K562 (cell line): ENCODE measurements around the gene MEA1. TPM values are rescaled to one million over a fixed set of nuclear protein-coding genes. Genes with fewer than 3 reads are reported as not detected.

Source experiments
- HIVEP1 ChIP-seq: fragments of 250-450 bp; sonication (Bioruptor Pico); IDR thresholded peaks from 2 replicates; pipeline ENCODE4 v1.4.0; 2020; ENCODE audit warnings: mild to moderate bottlenecking
- MAFG ChIP-seq: fragments of 450-650 bp; conservative IDR thresholded peaks from 2 replicates; pipeline ENCODE4 v1.6.1; 2016; ENCODE audit warnings: missing genetic modification characterization, missing compliant biosample characterization
- PCBP2 ChIP-seq: fragments of 200-400 bp; formaldehyde crosslinking; IDR thresholded peaks from 2 replicates; pipeline ENCODE4 v1.6.1; 2018; ENCODE audit warnings: low read length, low read depth, mild to moderate bottlenecking, moderate library complexity; ENCODE audit not compliant: poor library complexity, severe bottlenecking
- XRCC5 ChIP-seq: fragments of 200-400 bp; formaldehyde crosslinking; IDR thresholded peaks from 2 replicates; pipeline ENCODE4 v1.6.1; 2017; ENCODE audit warnings: low read depth, mild to moderate bottlenecking, low read length
- ZFP1 ChIP-seq: fragments of 450-650 bp; formaldehyde crosslinking; IDR thresholded peaks from 2 replicates; pipeline ENCODE4 v1.4.0; 2020; ENCODE audit warnings: mild to moderate bottlenecking, mixed read lengths
- ZNF668 ChIP-seq: fragments of 250-450 bp; sonication (Bioruptor Pico); IDR thresholded peaks from 2 replicates; pipeline ENCODE4 v1.8.0; 2022; ENCODE audit warnings: mild to moderate bottlenecking, inconsistent platforms
- polyA plus RNA-seq, 8 experiments: library from polyadenylated mRNA; depleted of rRNA in 4 of 8; stranded (reverse) in 5 of 8; unstranded in 3 of 8; fragments of >200 nt; fragmentation: Nextera tagmentation in 2 of 8; fragmentation: Illumina TruSeq in 1 of 8; extraction: Ambion mirVana in 2 of 8; extraction: Trizol in 1 of 8; gene quantifications; 2 replicates each; pipeline versions ENCODE4 v1.2.1 to v1.2.3, GENCODE V29; 2011 to 2014; ENCODE audit warnings: inconsistent platforms in 1 of 8, missing spikeins in 1 of 8
- total RNA-seq, 7 experiments: library from RNA; depleted of rRNA in 6 of 7; stranded (reverse); fragments of >200 nt in 6 of 7; fragmentation: Illumina TruSeq in 2 of 7; extraction: Trizol in 2 of 7; gene quantifications; 2 replicates each; pipeline versions ENCODE4 v1.2.1 to v1.2.3, GENCODE V29; 2011 to 2021; ENCODE audit warnings: low replicate concordance in 1 of 7
- TF ChIP-seq, protein P1 (sequence below): sonication (generic); formaldehyde crosslinking; IDR thresholded peaks from 2 replicates; pipeline ENCODE4 v1.8.0; 2022; ENCODE audit warnings: missing genetic modification reagents, mild to moderate bottlenecking, moderate library complexity, borderline replicate concordance
- TF ChIP-seq, protein P2 (sequence below): fragments of 450-650 bp; formaldehyde crosslinking; conservative IDR thresholded peaks from 2 replicates; pipeline ENCODE4 v1.4.0; 2022; ENCODE audit warnings: mild to moderate bottlenecking, missing genetic modification characterization
- TF ChIP-seq, protein P3 (sequence below), 3 experiments: fragments of 200-800 bp in 1 of 3; fragments of 250-450 bp in 1 of 3; fragments of 450-650 bp in 1 of 3; sonication (Bioruptor Pico) in 1 of 3; sonication (Bioruptor generic) in 1 of 3; formaldehyde crosslinking in 1 of 3; IDR thresholded peaks; 2 replicates each; pipeline versions ENCODE4 v1.6.1 to v1.8.0; 2016 to 2022; ENCODE audit warnings: mild to moderate bottlenecking in 2 of 3, missing genetic modification characterization in 2 of 3, missing compliant biosample characterization in 1 of 3, moderate library complexity in 1 of 3
- TF ChIP-seq, protein P4 (sequence below): sonication (generic); formaldehyde crosslinking; IDR thresholded peaks from 2 replicates; pipeline ENCODE4 v1.4.0; 2020; ENCODE audit warnings: mild to moderate bottlenecking, missing genetic modification reagents
- TF ChIP-seq, protein P5 (sequence below), 3 experiments: fragments of 200-800 bp in 1 of 3; sonication (Bioruptor generic) in 1 of 3; sonication (generic) in 1 of 3; formaldehyde crosslinking in 1 of 3; IDR thresholded peaks; 2 replicates each; pipeline versions ENCODE4 v1.6.1 to v1.8.0; 2016 to 2022; ENCODE audit warnings: mild to moderate bottlenecking in 2 of 3, missing compliant biosample characterization in 2 of 3, missing genetic modification characterization in 2 of 3, missing genetic modification reagents in 1 of 3
- TF ChIP-seq, protein P6 (sequence below): fragments of 450-650 bp; IDR thresholded peaks from 2 replicates; pipeline ENCODE4 v1.6.1; 2018; ENCODE audit warnings: mild to moderate bottlenecking, low read depth; ENCODE audit not compliant: partially characterized antibody
- TF ChIP-seq, protein P7 (sequence below): sonication (generic); formaldehyde crosslinking; IDR thresholded peaks from 2 replicates; pipeline ENCODE4 v1.8.0; 2022; ENCODE audit warnings: missing genetic modification reagents, mild to moderate bottlenecking, borderline replicate concordance

MEA1 gene
- total and polyA plus RNA-seq, 9 of the 15 experiments (the other 6 are each of a cell fraction or from before 2014, with no cell fraction given) = 86.8 to 210 (median 152) TPM

DNA sequence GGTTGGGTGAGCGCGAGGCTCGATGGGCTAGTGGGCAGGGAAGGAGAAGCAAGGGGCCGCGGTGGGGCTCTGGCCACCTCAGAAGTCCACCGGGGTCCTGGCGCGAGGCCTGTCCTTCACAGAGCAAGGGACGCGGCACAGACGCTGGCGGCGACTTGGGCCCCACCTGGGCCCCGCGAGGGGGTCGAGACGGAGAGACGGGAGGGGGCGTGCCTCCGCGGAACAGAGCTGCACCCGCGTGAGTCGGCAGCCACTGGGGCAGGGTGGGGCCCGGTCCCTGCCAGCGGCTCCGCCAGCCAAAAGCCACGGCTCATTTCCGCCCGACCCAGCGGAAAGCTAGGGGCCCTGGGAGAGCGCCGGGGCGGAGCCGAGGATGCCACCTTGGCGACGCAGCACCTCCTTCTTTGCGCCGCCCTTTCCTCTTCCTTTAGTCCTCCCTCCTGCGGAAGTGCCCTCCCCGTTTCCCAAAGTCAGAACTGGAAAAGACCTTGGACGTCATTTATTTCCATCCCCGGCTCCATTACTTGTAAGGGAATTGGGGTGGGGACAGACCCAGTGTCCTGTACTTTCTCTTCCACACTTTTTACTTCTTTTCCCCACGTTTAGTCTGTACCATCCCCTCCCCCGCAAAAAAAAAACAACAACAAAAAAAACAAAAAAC is 39.9 kb upstream of the MEA1 start, which contains the start of gene CUL7 (continued):
- TF ChIP-seq, protein P1, sequence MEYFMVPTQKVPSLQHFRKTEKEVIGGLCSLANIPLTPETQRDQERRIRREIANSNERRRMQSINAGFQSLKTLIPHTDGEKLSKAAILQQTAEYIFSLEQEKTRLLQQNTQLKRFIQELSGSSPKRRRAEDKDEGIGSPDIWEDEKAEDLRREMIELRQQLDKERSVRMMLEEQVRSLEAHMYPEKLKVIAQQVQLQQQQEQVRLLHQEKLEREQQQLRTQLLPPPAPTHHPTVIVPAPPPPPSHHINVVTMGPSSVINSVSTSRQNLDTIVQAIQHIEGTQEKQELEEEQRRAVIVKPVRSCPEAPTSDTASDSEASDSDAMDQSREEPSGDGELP (CRISPR knock-in tag) = peak; percentile 80
- TF ChIP-seq, protein P2, sequence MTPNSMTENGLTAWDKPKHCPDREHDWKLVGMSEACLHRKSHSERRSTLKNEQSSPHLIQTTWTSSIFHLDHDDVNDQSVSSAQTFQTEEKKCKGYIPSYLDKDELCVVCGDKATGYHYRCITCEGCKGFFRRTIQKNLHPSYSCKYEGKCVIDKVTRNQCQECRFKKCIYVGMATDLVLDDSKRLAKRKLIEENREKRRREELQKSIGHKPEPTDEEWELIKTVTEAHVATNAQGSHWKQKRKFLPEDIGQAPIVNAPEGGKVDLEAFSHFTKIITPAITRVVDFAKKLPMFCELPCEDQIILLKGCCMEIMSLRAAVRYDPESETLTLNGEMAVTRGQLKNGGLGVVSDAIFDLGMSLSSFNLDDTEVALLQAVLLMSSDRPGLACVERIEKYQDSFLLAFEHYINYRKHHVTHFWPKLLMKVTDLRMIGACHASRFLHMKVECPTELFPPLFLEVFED = peak; percentile 98
- TF ChIP-seq XRCC5 = peak; percentile 82
- TF ChIP-seq, protein P3, sequence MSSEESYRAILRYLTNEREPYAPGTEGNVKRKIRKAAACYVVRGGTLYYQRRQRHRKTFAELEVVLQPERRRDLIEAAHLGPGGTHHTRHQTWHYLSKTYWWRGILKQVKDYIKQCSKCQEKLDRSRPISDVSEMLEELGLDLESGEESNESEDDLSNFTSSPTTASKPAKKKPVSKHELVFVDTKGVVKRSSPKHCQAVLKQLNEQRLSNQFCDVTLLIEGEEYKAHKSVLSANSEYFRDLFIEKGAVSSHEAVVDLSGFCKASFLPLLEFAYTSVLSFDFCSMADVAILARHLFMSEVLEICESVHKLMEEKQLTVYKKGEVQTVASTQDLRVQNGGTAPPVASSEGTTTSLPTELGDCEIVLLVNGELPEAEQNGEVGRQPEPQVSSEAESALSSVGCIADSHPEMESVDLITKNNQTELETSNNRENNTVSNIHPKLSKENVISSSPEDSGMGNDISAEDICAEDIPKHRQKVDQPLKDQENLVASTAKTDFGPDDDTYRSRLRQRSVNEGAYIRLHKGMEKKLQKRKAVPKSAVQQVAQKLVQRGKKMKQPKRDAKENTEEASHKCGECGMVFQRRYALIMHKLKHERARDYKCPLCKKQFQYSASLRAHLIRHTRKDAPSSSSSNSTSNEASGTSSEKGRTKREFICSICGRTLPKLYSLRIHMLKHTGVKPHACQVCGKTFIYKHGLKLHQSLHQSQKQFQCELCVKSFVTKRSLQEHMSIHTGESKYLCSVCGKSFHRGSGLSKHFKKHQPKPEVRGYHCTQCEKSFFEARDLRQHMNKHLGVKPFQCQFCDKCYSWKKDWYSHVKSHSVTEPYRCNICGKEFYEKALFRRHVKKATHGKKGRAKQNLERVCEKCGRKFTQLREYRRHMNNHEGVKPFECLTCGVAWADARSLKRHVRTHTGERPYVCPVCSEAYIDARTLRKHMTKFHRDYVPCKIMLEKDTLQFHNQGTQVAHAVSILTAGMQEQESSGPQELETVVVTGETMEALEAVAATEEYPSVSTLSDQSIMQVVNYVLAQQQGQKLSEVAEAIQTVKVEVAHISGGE (CRISPR knock-in tag; IDR thresholded peaks at IDR 0.05) = peak in 2 of 3 experiments; percentile 76 to 95; a peak in 5 of 6 replicates
- 0 out of 2 replicates have a peak, but pooled peaks have one; percentile 27 for TF ChIP-seq ZNF668 (CRISPR knock-in tag)
- TF ChIP-seq, protein P4, sequence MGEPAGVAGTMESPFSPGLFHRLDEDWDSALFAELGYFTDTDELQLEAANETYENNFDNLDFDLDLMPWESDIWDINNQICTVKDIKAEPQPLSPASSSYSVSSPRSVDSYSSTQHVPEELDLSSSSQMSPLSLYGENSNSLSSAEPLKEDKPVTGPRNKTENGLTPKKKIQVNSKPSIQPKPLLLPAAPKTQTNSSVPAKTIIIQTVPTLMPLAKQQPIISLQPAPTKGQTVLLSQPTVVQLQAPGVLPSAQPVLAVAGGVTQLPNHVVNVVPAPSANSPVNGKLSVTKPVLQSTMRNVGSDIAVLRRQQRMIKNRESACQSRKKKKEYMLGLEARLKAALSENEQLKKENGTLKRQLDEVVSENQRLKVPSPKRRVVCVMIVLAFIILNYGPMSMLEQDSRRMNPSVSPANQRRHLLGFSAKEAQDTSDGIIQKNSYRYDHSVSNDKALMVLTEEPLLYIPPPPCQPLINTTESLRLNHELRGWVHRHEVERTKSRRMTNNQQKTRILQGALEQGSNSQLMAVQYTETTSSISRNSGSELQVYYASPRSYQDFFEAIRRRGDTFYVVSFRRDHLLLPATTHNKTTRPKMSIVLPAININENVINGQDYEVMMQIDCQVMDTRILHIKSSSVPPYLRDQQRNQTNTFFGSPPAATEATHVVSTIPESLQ = peak; percentile 91; the same call in 1 of the 2 replicates
- TF ChIP-seq, protein P5, sequence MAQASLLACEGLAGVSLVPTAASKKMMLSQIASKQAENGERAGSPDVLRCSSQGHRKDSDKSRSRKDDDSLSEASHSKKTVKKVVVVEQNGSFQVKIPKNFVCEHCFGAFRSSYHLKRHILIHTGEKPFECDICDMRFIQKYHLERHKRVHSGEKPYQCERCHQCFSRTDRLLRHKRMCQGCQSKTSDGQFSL (CRISPR knock-in tag; IDR thresholded peaks at IDR 0.05) = no peak
- TF ChIP-seq, protein P5 (tag; IDR thresholded peaks at IDR 0.05) = no peak
- TF ChIP-seq PCBP2 = no peak
- TF ChIP-seq, protein P6, sequence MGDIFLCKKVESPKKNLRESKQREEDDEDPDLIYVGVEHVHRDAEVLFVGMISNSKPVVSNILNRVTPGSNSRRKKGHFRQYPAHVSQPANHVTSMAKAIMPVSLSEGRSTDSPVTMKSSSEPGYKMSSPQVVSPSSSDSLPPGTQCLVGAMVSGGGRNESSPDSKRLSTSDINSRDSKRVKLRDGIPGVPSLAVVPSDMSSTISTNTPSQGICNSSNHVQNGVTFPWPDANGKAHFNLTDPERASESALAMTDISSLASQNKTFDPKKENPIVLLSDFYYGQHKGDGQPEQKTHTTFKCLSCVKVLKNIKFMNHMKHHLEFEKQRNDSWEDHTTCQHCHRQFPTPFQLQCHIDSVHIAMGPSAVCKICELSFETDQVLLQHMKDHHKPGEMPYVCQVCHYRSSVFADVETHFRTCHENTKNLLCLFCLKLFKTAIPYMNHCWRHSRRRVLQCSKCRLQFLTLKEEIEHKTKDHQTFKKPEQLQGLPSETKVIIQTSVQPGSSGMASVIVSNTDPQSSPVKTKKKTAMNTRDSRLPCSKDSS = no peak
- no peak for TF ChIP-seq HIVEP1 (CRISPR knock-in tag)
- no peak for TF ChIP-seq MAFG (tag)
- TF ChIP-seq, protein P7, sequence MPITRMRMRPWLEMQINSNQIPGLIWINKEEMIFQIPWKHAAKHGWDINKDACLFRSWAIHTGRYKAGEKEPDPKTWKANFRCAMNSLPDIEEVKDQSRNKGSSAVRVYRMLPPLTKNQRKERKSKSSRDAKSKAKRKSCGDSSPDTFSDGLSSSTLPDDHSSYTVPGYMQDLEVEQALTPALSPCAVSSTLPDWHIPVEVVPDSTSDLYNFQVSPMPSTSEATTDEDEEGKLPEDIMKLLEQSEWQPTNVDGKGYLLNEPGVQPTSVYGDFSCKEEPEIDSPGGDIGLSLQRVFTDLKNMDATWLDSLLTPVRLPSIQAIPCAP (CRISPR knock-in tag) = no peak
- peak; percentile 85 for TF ChIP-seq ZFP1 (CRISPR knock-in tag)
